Stimulated activated CD8-positive, alpha-beta memory T cell treated with anti-CD3 and anti-CD28 coated beads, Interleukin-15, amount 100 ng/mL, for 4 hours (primary cell): ENCODE data around the gene PI16.
A peak's percentile ranks its signal among the peaks of the same experiment; 100 is the strongest.

Experiments used
- DNase-seq, 2 donors: peaks; one replicate each; pipeline ENCODE4 v3.0.0-alpha.2; 2020; ENCODE audit warnings: low read depth in 2 of 2

The PI16 gene

GRCh38 chr6:36954262-36954931, at the start of gene PI16:
Gene PI16 (plus strand): TSS chr6:36954738. CDS start chr6:36954761, 23 bp downstream.
- DNase-seq = no peak

GRCh38 chr6:36904851-36905393, 49.6 kb upstream of the PI16 start:
- DNase-seq = no peak

GRCh38 chr6:36906539-36907325, 47.8 kb upstream of the PI16 start:
- no peak for DNase-seq

- no peak for DNase-seq
Measured at GRCh38 chr6:36907781-36908180, 46.8 kb upstream of the PI16 start.

GRCh38 chr6:36908747-36909146, 45.8 kb upstream of the PI16 start:
- no peak for DNase-seq

GRCh38 chr6:36912030-36912454, 42.5 kb upstream of the PI16 start:
- no peak for DNase-seq

- peak in 1 of 2 donors; percentile 42 for DNase-seq
Measured at GRCh38 chr6:36912586-36912985, 42.0 kb upstream of the PI16 start.

- DNase-seq = no peak
Measured at GRCh38 chr6:36913082-36913481, 41.5 kb upstream of the PI16 start.

GRCh38 chr6:36914227-36914794, 40.2 kb upstream of the PI16 start:
- DNase-seq = no peak

- DNase-seq = no peak
Measured at GRCh38 chr6:36915599-36915998, 38.9 kb upstream of the PI16 start.

- no peak for DNase-seq
Measured at GRCh38 chr6:36916126-36916525, 38.4 kb upstream of the PI16 start.

- DNase-seq = no peak
Measured at GRCh38 chr6:36917541-36918193, 36.9 kb upstream of the PI16 start.

- no peak for DNase-seq
Measured at GRCh38 chr6:36920049-36920448, 34.5 kb upstream of the PI16 start.

- no peak for DNase-seq
Measured at GRCh38 chr6:36920546-36920945, 34.0 kb upstream of the PI16 start.

- no peak for DNase-seq
Measured at GRCh38 chr6:36924131-36924530, 30.4 kb upstream of the PI16 start.

GRCh38 chr6:36924778-36925374, 29.7 kb upstream of the PI16 start:
- no peak for DNase-seq

- DNase-seq = no peak
Measured at GRCh38 chr6:36925809-36926208, 28.7 kb upstream of the PI16 start.

- no peak for DNase-seq
Measured at GRCh38 chr6:36926708-36927513, 27.6 kb upstream of the PI16 start.

GRCh38 chr6:36927691-36928546, 26.6 kb upstream of the PI16 start:
- DNase-seq = no peak

GRCh38 chr6:36928547-36928918, 26.0 kb upstream of the PI16 start:
- DNase-seq = no peak
